Glomerular visceral epithelial cell (primary cell): ENCODE data around the gene LRAT.
"Not testable (repeated sequence)": the region's sequence is repeated elsewhere in the genome, so short reads cannot be mapped to it uniquely, and the experiment has no call there.

Experiments
- DNase-seq: peaks from one replicate; pipeline ENCODE4 v3.0.0-alpha.2; 2016; ENCODE audit errors: extremely low spot score

LRAT gene

GRCh38 chr4:154743683-154744340, at the start of gene LRAT:
TSS of gene LRAT (plus strand) at chr4:154744000. CDS start at chr4:154744327, 327 bp downstream.
- peak; percentile 41 for DNase-seq

- DNase-seq, result no peak
Observed at GRCh38 chr4:154707877-154708276, 35.9 kb upstream of the LRAT start.

- no peak for DNase-seq
Observed at GRCh38 chr4:154709550-154709949, 34.2 kb upstream of the LRAT start.

- no peak for DNase-seq
Observed at GRCh38 chr4:154711522-154711921, 32.3 kb upstream of the LRAT start.

- DNase-seq, result no peak
Observed at GRCh38 chr4:154714339-154715040, 29.3 kb upstream of the LRAT start.

GRCh38 chr4:154719087-154719486, 24.7 kb upstream of the LRAT start:
- DNase-seq, result no peak

- peak; percentile 73 for DNase-seq
Observed at GRCh38 chr4:154720123-154720522, 23.7 kb upstream of the LRAT start.

GRCh38 chr4:154720618-154721267, 23.1 kb upstream of the LRAT start:
- DNase-seq, result no peak

- peak; percentile 18 for DNase-seq
Observed at GRCh38 chr4:154722262-154722661, 21.5 kb upstream of the LRAT start.

- DNase-seq, result not testable (repeated sequence)
Observed at GRCh38 chr4:154723601-154724000, 20.2 kb upstream of the LRAT start.

- DNase-seq, result no peak
Observed at GRCh38 chr4:154727540-154727939, 16.3 kb upstream of the LRAT start.

- no peak for DNase-seq
Observed at GRCh38 chr4:154731756-154732155, 12.0 kb upstream of the LRAT start.

GRCh38 chr4:154732669-154733068, 11.1 kb upstream of the LRAT start:
- no peak for DNase-seq

- DNase-seq, result no peak
Observed at GRCh38 chr4:154736770-154737169, 7.0 kb upstream of the LRAT start.

GRCh38 chr4:154738426-154738825, 5.4 kb upstream of the LRAT start:
- no peak for DNase-seq

GRCh38 chr4:154739111-154739510, 4.7 kb upstream of the LRAT start:
- no peak for DNase-seq

GRCh38 chr4:154740462-154740861, 3.3 kb upstream of the LRAT start:
- no peak for DNase-seq

- DNase-seq, result no peak
Observed at GRCh38 chr4:154741131-154741665, 2.6 kb upstream of the LRAT start.

GRCh38 chr4:154741922-154742850, 1.6 kb upstream of the LRAT start:
- no peak for DNase-seq

- DNase-seq, result no peak
Observed at GRCh38 chr4:154744341-154744926, 634 bp downstream of the LRAT start.

GRCh38 chr4:154757713-154758112, 13.9 kb downstream of the LRAT start:
- no peak for DNase-seq
